Neural progenitor cell (in vitro differentiated cells): Measurements from ENCODE around the gene MORN4.

Experiments used
- CTCF ChIP-seq: fragments of 200-600 bp; sonication (generic); IDR thresholded peaks from 2 replicates; pipeline ENCODE4 v1.5.1; 2017; ENCODE audit warnings: antibody characterized with exemption, mild to moderate bottlenecking
- EZH2 ChIP-seq: fragments of 200-600 bp; sonication (generic); IDR thresholded peaks from 2 replicates; pipeline ENCODE4 v1.6.1; 2017; ENCODE audit warnings: antibody characterized with exemption, mild to moderate bottlenecking, moderate library complexity
- EZH2phosphoT487 ChIP-seq: fragments of 200-600 bp; sonication (generic); IDR thresholded peaks from 2 replicates; pipeline ENCODE4 v1.6.1; 2017; ENCODE audit warnings: antibody characterized with exemption

GRCh38 chr10:97676770-97677581 is 43.7 kb upstream of the MORN4 start:
- TF ChIP-seq CTCF (peak; percentile 86), EZH2 (no peak), EZH2phosphoT487 (no peak)
